Activated CD8-positive, alpha-beta memory T cell treated with anti-CD3 and anti-CD28 coated beads for 1 hour (primary cell): ENCODE results near the gene SORCS3.

Experiments
- DNase-seq, 2 donors: peaks; one replicate each; pipeline ENCODE4 v3.0.0-alpha.2; 2020; ENCODE audit warnings: low read depth in 1 of 2; ENCODE audit errors: extremely low read depth in 1 of 2

The SORCS3 gene

GRCh38 chr10:104908581-104908980, 267.5 kb downstream of the SORCS3 start:
- DNase-seq, result no peak

- DNase-seq, result no peak
These were observed 269.6 kb downstream of the SORCS3 start for GRCh38 chr10:104910712-104911111.

GRCh38 chr10:104913390-104913789, 272.3 kb downstream of the SORCS3 start:
- no peak for DNase-seq

GRCh38 chr10:104920476-104920875, 279.4 kb downstream of the SORCS3 start:
- no peak for DNase-seq

GRCh38 chr10:104921763-104922162, 280.7 kb downstream of the SORCS3 start:
- no peak for DNase-seq

GRCh38 chr10:104922810-104923209, 281.7 kb downstream of the SORCS3 start:
- no peak for DNase-seq

- no peak for DNase-seq
These were observed 282.4 kb downstream of the SORCS3 start for GRCh38 chr10:104923501-104923900.

- DNase-seq, result no peak
These were observed 283.2 kb downstream of the SORCS3 start for GRCh38 chr10:104924101-104924795.

GRCh38 chr10:104925232-104925851, 284.3 kb downstream of the SORCS3 start:
- DNase-seq, result peak in 1 of 2 donors; percentile 0

- DNase-seq, result no peak
These were observed 287.6 kb downstream of the SORCS3 start for GRCh38 chr10:104928734-104929133.

- no peak for DNase-seq
These were observed 290.6 kb downstream of the SORCS3 start for GRCh38 chr10:104931612-104932134.

GRCh38 chr10:104935656-104936055, 294.6 kb downstream of the SORCS3 start:
- DNase-seq, result no peak

GRCh38 chr10:104937567-104937966, 296.5 kb downstream of the SORCS3 start:
- no peak for DNase-seq

- DNase-seq, result no peak
These were observed 296.9 kb downstream of the SORCS3 start for GRCh38 chr10:104938031-104938430.

GRCh38 chr10:104941662-104942061, 300.6 kb downstream of the SORCS3 start:
- no peak for DNase-seq

GRCh38 chr10:104947314-104947713, 306.2 kb downstream of the SORCS3 start:
- no peak for DNase-seq

GRCh38 chr10:104957178-104957841, 316.2 kb downstream of the SORCS3 start:
- no peak for DNase-seq

GRCh38 chr10:104966563-104967297, 325.6 kb downstream of the SORCS3 start:
- no peak for DNase-seq

GRCh38 chr10:104980368-104980767, 339.3 kb downstream of the SORCS3 start:
- no peak for DNase-seq

GRCh38 chr10:104981995-104982394, 340.9 kb downstream of the SORCS3 start:
- no peak for DNase-seq

- no peak for DNase-seq
These were observed 347.6 kb downstream of the SORCS3 start for GRCh38 chr10:104988686-104989085.
